Erythroblast (primary cell): ENCODE results near the gene TRPM7.

Source experiments
- GATA1 ChIP-seq: IDR thresholded peaks from 2 replicates; pipeline ENCODE4 v1.6.1; 2011; ENCODE audit warnings: low read depth, mild to moderate bottlenecking, control low read depth, low read length, moderate library complexity
- POLR2A ChIP-seq: IDR thresholded peaks from 2 replicates; pipeline ENCODE4 v1.6.1; 2011; ENCODE audit warnings: mild to moderate bottlenecking, low read length

DNA sequence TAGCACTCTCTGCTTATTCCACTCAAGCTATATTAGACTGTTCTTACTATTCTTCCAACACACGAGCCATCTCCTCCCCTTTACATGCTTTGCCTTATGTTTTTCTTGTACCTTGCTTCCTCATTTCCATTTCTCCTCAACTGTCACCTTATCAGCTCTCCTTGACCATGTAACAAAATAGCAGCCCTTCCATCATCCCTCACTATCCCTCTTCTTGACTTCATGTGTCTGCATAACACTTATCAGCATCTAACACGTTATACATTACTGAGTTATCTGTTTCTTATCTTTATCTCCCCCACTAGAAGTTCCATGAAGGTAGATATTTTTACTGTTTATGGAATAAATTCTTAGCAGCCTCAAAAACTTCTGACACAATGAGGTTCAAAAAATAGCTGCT lies 45.3 kb downstream of the TRPM7 start:
- TF ChIP-seq POLR2A (no peak), GATA1 (no peak)
